PC-3 (cell line): ENCODE results near the gene VPS18. TPM values are rescaled to one million over a fixed set of nuclear protein-coding genes. Genes with fewer than 3 reads are reported as not detected.

Experiments used
- ATAC-seq: fragments of 200-7000 bp; cut with Tn5 transposase; 2 replicates; pipeline ENCODE4 v1.9.1; 2020; ENCODE audit warnings: mild to moderate bottlenecking, moderate library complexity
- BruUV-seq: library from RNA; stranded (reverse); fragments of 400-500 nt; replicated peaks from 2 replicates; lab custom pipeline; 2021; lab: Mats Ljungman, UMichigan
- CTCF ChIA-PET: fragments of 300-600 bp; sonication (Branson Sonifier 250); formaldehyde crosslinking; loops from one replicate; lab custom pipeline; 2022; ENCODE audit warnings: antibody characterized with exemption; lab: Charles Lee
- POLR2A ChIA-PET: fragments of 300-600 bp; sonication (Branson Sonifier 250); formaldehyde crosslinking; loops from one replicate; lab custom pipeline; 2022; ENCODE audit warnings: antibody characterized with exemption; ENCODE audit not compliant: unreplicated experiment; lab: Charles Lee
- DNase-seq: peaks from one replicate; pipeline ENCODE4 v3.0.0-alpha.2; 2015
- H2AFZ ChIP-seq: fragments of 300-600 bp; sonication (generic); 2 replicates; pipeline ENCODE4 v1.6.0; 2016; ENCODE audit warnings: antibody characterized with exemption, low read length
- H3F3A ChIP-seq: fragments of 300-600 bp; sonication (generic); one replicate; pipeline ENCODE4 v1.6.0; 2017; ENCODE audit warnings: antibody characterized with exemption, low read length, control low read depth, mild to moderate bottlenecking; ENCODE audit not compliant: unreplicated experiment
- H3K27ac ChIP-seq: fragments of 300-600 bp; sonication (generic); 2 replicates; pipeline ENCODE4 v1.5.1; 2016; ENCODE audit warnings: mild to moderate bottlenecking, low read length
- H3K27me3 ChIP-seq: fragments of 300-600 bp; sonication (generic); 2 replicates; pipeline ENCODE4 v1.6.1; 2016; ENCODE audit warnings: low read length, mixed read lengths
- H3K36me3 ChIP-seq: fragments of 300-600 bp; sonication (generic); 2 replicates; pipeline ENCODE4 v1.6.1; 2016; ENCODE audit warnings: low read depth, mixed run types, low read length, mixed read lengths
- H3K4me1 ChIP-seq: fragments of 300-600 bp; sonication (generic); 2 replicates; pipeline ENCODE4 v1.5.1; 2016; ENCODE audit warnings: low read length; ENCODE audit not compliant: insufficient read depth
- H3K4me2 ChIP-seq: fragments of 300-600 bp; sonication (generic); 2 replicates; pipeline ENCODE4 v1.6.0; 2016; ENCODE audit warnings: low read length
- H3K4me3 ChIP-seq: fragments of 300-600 bp; sonication (generic); 2 replicates; pipeline ENCODE4 v1.5.1; 2016; ENCODE audit warnings: mild to moderate bottlenecking, low read length, mixed read lengths
- H3K79me2 ChIP-seq: fragments of 300-600 bp; sonication (generic); 2 replicates; pipeline ENCODE4 v1.6.1; 2017; ENCODE audit warnings: low read length, mixed read lengths
- H3K9ac ChIP-seq: fragments of 300-600 bp; sonication (generic); 2 replicates; pipeline ENCODE4 v1.6.0; 2016; ENCODE audit warnings: mild to moderate bottlenecking, low read length
- H3K9me2 ChIP-seq: fragments of 300-600 bp; sonication (generic); replicated peaks from 2 replicates; pipeline ENCODE4 v1.6.1; 2016; ENCODE audit warnings: mixed run types, low read length, mixed read lengths
- H3K9me3 ChIP-seq: fragments of 300-600 bp; sonication (generic); 2 replicates; pipeline ENCODE4 v1.6.1; 2016; ENCODE audit warnings: low read length, mixed read lengths
- H4K20me1 ChIP-seq: fragments of 300-600 bp; sonication (generic); 2 replicates; pipeline ENCODE4 v1.6.1; 2016; ENCODE audit warnings: low read length, mixed read lengths
- CTCF ChIP-seq: fragments of 300-600 bp; sonication (generic); conservative IDR thresholded peaks from 2 replicates; pipeline ENCODE4 v1.5.1; 2017; ENCODE audit warnings: antibody characterized with exemption, low read depth, mild to moderate bottlenecking, low read length
- EZH2 ChIP-seq: fragments of 300-600 bp; sonication (generic); IDR thresholded peaks from one replicate; pipeline ENCODE4 v1.6.1; 2017; ENCODE audit warnings: antibody characterized with exemption, mild to moderate bottlenecking, low read length; ENCODE audit not compliant: unreplicated experiment
- EZH2phosphoT487 ChIP-seq: fragments of 300-600 bp; sonication (generic); IDR thresholded peaks from 2 replicates; pipeline ENCODE4 v1.6.1; 2018; ENCODE audit warnings: mild to moderate bottlenecking, antibody characterized with exemption, low read length, borderline replicate concordance
- intact Hi-C: fragments of 100-400 bp; cut with micrococcal nuclease; formaldehyde crosslinking; loops from 2 replicates; pipeline ENCODE4 v1.9.0; 2023
- total RNA-seq: library from RNA; depleted of rRNA; stranded (reverse); fragments of >200 nt; gene quantifications from 2 replicates; pipeline ENCODE4 v1.2.3, GENCODE V29; 2014

The VPS18 gene
- total RNA-seq, 1 experiment from 2014 or later = 37.6 TPM

DNA sequence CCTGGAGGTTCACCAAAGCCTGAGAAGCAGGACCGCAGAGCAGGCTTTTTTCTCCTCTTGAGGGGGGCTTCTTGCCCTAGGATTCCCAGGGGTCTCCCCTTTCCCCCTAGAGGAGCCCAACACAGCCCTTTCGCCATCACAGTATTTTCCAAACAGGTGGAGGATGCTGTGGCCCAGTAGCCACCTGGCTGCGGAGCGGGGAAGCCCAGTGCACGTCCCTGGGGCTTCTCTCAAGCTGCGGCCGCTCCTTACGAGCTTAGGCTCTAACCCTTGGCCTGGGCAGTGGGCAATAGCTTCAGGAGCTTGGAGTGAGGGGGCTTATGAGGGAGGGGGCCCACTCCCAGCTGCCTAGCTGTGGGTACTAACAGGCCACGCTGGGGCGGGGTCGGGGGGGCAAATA lies 23.3 kb downstream of the VPS18 start:
- TF ChIP-seq EZH2 = no peak
- no peak for TF ChIP-seq EZH2phosphoT487
- TF ChIP-seq CTCF = no peak
- Histone ChIP-seq H3K4me1 (peaks cover 7% of the 10 kb centered on the region; the same call in 1 of the 2 replicates), H3K9ac (no peak overlapping the region), H3K36me3 (no peaks in the 10 kb centered on the region), H3F3A (no peaks in the 10 kb centered on the region), H3K27me3 (no peaks in the 10 kb centered on the region), H3K9me3 (no peaks in the 10 kb centered on the region), H3K4me3 (no peak overlapping the region), H3K9me2 (no peaks in the 10 kb centered on the region), H4K20me1 (no peaks in the 10 kb centered on the region), H3K4me2 (no peak overlapping the region), H3K27ac (no peak overlapping the region), H2AFZ (no peak overlapping the region), H3K79me2 (no peaks in the 10 kb centered on the region)
- no TSS peak for BruUV-seq
- intact Hi-C loops = no loop called here
- ChIA-PET POLR2A (no interaction called here), CTCF (no interaction called here)
- DNase-seq = no peak
- no peak for ATAC-seq

DNA sequence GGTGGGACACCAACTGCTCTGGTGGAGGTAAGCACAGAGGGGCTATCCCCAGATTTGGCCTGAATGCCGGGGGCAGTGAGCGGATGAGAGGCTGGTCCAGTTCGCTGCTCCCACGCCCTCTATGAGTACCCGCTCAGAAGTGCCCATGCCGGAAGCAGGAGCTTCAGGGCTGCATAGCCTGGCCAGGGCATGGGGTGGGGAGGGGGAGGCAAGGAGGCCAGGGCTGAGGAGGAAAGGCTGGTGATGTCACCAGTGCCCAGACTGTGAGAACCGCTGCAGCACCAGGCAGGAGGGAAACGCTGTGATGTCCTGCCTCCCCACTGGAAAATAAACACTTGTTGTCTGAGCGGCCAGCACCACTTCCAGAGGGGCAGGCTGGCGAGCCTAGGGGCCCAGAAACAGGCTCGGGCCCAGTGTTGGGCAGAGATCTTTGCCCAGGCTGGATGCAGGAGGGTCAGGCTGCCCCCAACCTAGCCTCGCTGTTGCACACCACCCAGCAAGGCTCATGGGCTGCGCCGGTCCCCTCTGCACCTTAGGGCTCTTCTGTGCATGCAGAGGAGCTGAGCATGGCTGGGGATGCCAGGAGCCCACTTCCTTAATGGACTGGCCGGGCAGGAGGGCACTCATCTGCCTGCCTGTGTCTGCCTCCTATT lies 24.0 kb downstream of the VPS18 start:
- Histone ChIP-seq H3F3A (no peaks in the 10 kb centered on the region), H3K4me3 (no peak overlapping the region), H2AFZ (no peak overlapping the region), H3K4me1 (peaks cover 7% of the 10 kb centered on the region; the same call in 1 of the 2 replicates), H3K36me3 (no peaks in the 10 kb centered on the region), H3K27ac (no peak overlapping the region), H4K20me1 (no peaks in the 10 kb centered on the region), H3K9me2 (no peaks in the 10 kb centered on the region), H3K9ac (no peak overlapping the region), H3K9me3 (no peaks in the 10 kb centered on the region), H3K4me2 (no peak overlapping the region), H3K27me3 (no peaks in the 10 kb centered on the region), H3K79me2 (no peaks in the 10 kb centered on the region)
- ChIA-PET CTCF (no interaction called here), POLR2A (no interaction called here)
- ATAC-seq (no peak), DNase-seq (no peak)
- intact Hi-C loops = no loop called here
- BruUV-seq = no TSS peak
- TF ChIP-seq CTCF = no peak
- no peak for TF ChIP-seq EZH2
- no peak for TF ChIP-seq EZH2phosphoT487

- Histone ChIP-seq H3K36me3 (no peaks in the 10 kb centered on the region), H3K4me2 (no peak overlapping the region), H3K4me1 (peaks cover 7% of the 10 kb centered on the region; the same call in 1 of the 2 replicates), H3K4me3 (no peak overlapping the region), H3K9ac (no peak overlapping the region), H3K27ac (no peak overlapping the region), H2AFZ (no peak overlapping the region), H3F3A (no peaks in the 10 kb centered on the region), H3K27me3 (no peaks in the 10 kb centered on the region), H3K79me2 (no peaks in the 10 kb centered on the region), H3K9me2 (no peaks in the 10 kb centered on the region), H3K9me3 (no peaks in the 10 kb centered on the region), H4K20me1 (no peaks in the 10 kb centered on the region)
- POLR2A ChIA-PET = interaction anchor here (0.6 kb wide), 1 partner anchor 10 kb away, joined by 5 read pairs; no protein-coding TSS in a partner anchor
- DNase-seq = no peak
- CTCF ChIA-PET = no interaction called here
- no TSS peak for BruUV-seq
- TF ChIP-seq CTCF (no peak), EZH2phosphoT487 (no peak), EZH2 (no peak)
- intact Hi-C loops = no loop called here
- ATAC-seq = no peak
Measured at GRCh38 chr15:40918799-40919392, 24.6 kb downstream of the VPS18 start.
